Measurements from ENCODE around the gene SLC7A6OS. TPM values are rescaled to one million over a fixed set of nuclear protein-coding genes. Genes with fewer than 3 reads are reported as not detected.

The SLC7A6OS gene
- total RNA-seq, 1 donor from 2014 or later = 10.3 TPM

- no peak for DNase-seq (ENCODE audit: low read depth)
- TF ChIP-seq CTCF (conservative IDR thresholded peaks at IDR 0.05; ENCODE audit: low read depth, low read length) = no peak
- no peak overlapping the region for H3K4me3 ChIP-seq (ENCODE audit: low read depth, low read length)
Measured at GRCh38 chr16:68356249-68356918, 45.6 kb upstream of the SLC7A6OS start.

- DNase-seq (ENCODE audit: low read depth) = no peak
- H3K4me3 ChIP-seq (ENCODE audit: low read depth, low read length) = no peak overlapping the region
- TF ChIP-seq CTCF (conservative IDR thresholded peaks at IDR 0.05; ENCODE audit: low read depth, low read length) = no peak
Measured at GRCh38 chr16:68355447-68356248, 44.9 kb upstream of the SLC7A6OS start.

GRCh38 chr16:68354816-68355215, 44.1 kb upstream of the SLC7A6OS start:
- no peak for DNase-seq (ENCODE audit: low read depth)
- no peak for TF ChIP-seq CTCF (conservative IDR thresholded peaks at IDR 0.05; ENCODE audit: low read depth, low read length)
- no peak overlapping the region for H3K4me3 ChIP-seq (ENCODE audit: low read depth, low read length)

- no peak for DNase-seq (ENCODE audit: low read depth)
- TF ChIP-seq CTCF (conservative IDR thresholded peaks at IDR 0.05; ENCODE audit: low read depth, low read length) = no peak
Measured at GRCh38 chr16:68353366-68353765, 42.6 kb upstream of the SLC7A6OS start.

GRCh38 chr16:68351991-68352431, 41.3 kb upstream of the SLC7A6OS start:
- H3K4me3 ChIP-seq (ENCODE audit: low read depth, low read length) = no peak overlapping the region
- TF ChIP-seq CTCF (conservative IDR thresholded peaks at IDR 0.05; ENCODE audit: low read depth, low read length) = no peak
- no peak for DNase-seq (ENCODE audit: low read depth)

More at GRCh38 chr16:68353366-68353765, 42.6 kb upstream of the SLC7A6OS start:
- no peak overlapping the region for H3K4me3 ChIP-seq (ENCODE audit: low read depth, low read length)

- TF ChIP-seq CTCF (conservative IDR thresholded peaks at IDR 0.05; ENCODE audit: low read depth, low read length) = no peak
- DNase-seq (ENCODE audit: low read depth) = no peak
- no peak overlapping the region for H3K4me3 ChIP-seq (ENCODE audit: low read depth, low read length)
Measured at GRCh38 chr16:68351463-68351862, 40.7 kb upstream of the SLC7A6OS start.
